H1 (cell line): ENCODE results near the gene SYP. TPM values are rescaled to one million over a fixed set of nuclear protein-coding genes. Genes with fewer than 3 reads are reported as not detected.

Source experiments
- CTCF ChIA-PET: fragments of 300-600 bp; sonication (Branson Sonifier 250); formaldehyde crosslinking; loops from one replicate; lab custom pipeline; 2021; ENCODE audit not compliant: partially characterized antibody; lab: Charles Lee
- POLR2A ChIA-PET: fragments of 300-600 bp; sonication (Branson Sonifier 250); formaldehyde crosslinking; loops from one replicate; lab custom pipeline; 2021; ENCODE audit warnings: inconsistent platforms; ENCODE audit not compliant: partially characterized antibody; lab: Charles Lee
- DNase-seq, 2 experiments: peaks; one replicate each; pipeline versions ENCODE4 v3.0.0 to v3.0.0-alpha.2; 2010 to 2022; ENCODE audit warnings: low spot score in 2 of 2, low read depth in 1 of 2, mixed read lengths in 1 of 2
- FAIRE-seq: peaks from 2 replicates; lab custom pipeline; 2011; peaks lifted over from hg19 to GRCh38; lab: Jason Lieb, UNC
- H2AFZ ChIP-seq: 2 replicates; pipeline ENCODE4 v1.8.1; 2012; ENCODE audit warnings: low read length, inconsistent platforms
- H2AK5ac ChIP-seq: 2 replicates; pipeline ENCODE4 v1.6.1; 2013; ENCODE audit warnings: low read depth, low read length
- H2BK120ac ChIP-seq: replicated peaks from 2 replicates; pipeline ENCODE3; 2013; ENCODE audit warnings: low read depth, low read length, inconsistent platforms
- H2BK12ac ChIP-seq: 2 replicates; pipeline ENCODE4 v1.6.1; 2013; ENCODE audit warnings: low read depth, low read length
- H2BK15ac ChIP-seq: 2 replicates; pipeline ENCODE4 v1.6.1; 2013; ENCODE audit warnings: low read length
- H2BK20ac ChIP-seq: 2 replicates; pipeline ENCODE4 v1.6.1; 2013; ENCODE audit warnings: low read length
- H2BK5ac ChIP-seq: 2 replicates; pipeline ENCODE4 v1.6.1; 2013; ENCODE audit warnings: low read depth, low read length
- H3K14ac ChIP-seq: 2 replicates; pipeline ENCODE4 v1.6.1; 2013; ENCODE audit warnings: inconsistent platforms; ENCODE audit not compliant: insufficient read length
- H3K18ac ChIP-seq: 2 replicates; pipeline ENCODE4 v1.6.1; 2013; ENCODE audit warnings: low read length; ENCODE audit errors: extremely low read depth
- H3K23ac ChIP-seq: 2 replicates; pipeline ENCODE4 v1.6.1; 2013; ENCODE audit warnings: inconsistent platforms; ENCODE audit not compliant: insufficient read length
- H3K23me2 ChIP-seq: 2 replicates; pipeline ENCODE4 v1.6.1; 2013; ENCODE audit warnings: low read depth, low read length
- H3K27ac ChIP-seq: 2 replicates; pipeline ENCODE4 v1.6.1; 2011; ENCODE audit warnings: low read depth, low read length, inconsistent platforms
- H3K27me3 ChIP-seq, 4 experiments: replicated peaks in 1 of 4; 1 replicate in 1 of 4; 2 replicates in 3 of 4; pipeline versions ENCODE4 v1.6.1 to v1.8.1; 2011 to 2013; ENCODE audit warnings: low read length in 3 of 4, mild to moderate bottlenecking in 3 of 4, inconsistent platforms in 2 of 4, mixed read lengths in 2 of 4, moderate library complexity in 1 of 4; ENCODE audit not compliant: control insufficient read depth in 3 of 4, insufficient read depth in 3 of 4; ENCODE audit errors: extremely low read depth in 1 of 4
- H3K36me3 ChIP-seq, 4 experiments: 2 replicates each; pipeline versions ENCODE4 v1.6.1 to v1.8.1; 2011 to 2013; ENCODE audit warnings: mild to moderate bottlenecking in 4 of 4, low read length in 3 of 4, moderate library complexity in 2 of 4, control low read depth in 1 of 4, inconsistent platforms in 1 of 4; ENCODE audit not compliant: insufficient read depth in 4 of 4, control insufficient read depth in 2 of 4
- H3K4ac ChIP-seq: replicated peaks from 2 replicates; pipeline ENCODE3; 2013; ENCODE audit warnings: low read length, low read depth, mixed read lengths, inconsistent platforms; ENCODE audit not compliant: insufficient read length
- H3K4me1 ChIP-seq, 4 experiments: replicated peaks in 1 of 4; 1 replicate in 1 of 4; 2 replicates in 3 of 4; pipeline versions ENCODE4 v1.6.1 to v1.8.1; 2011 to 2013; ENCODE audit warnings: low read length in 3 of 4, inconsistent platforms in 2 of 4, mixed read lengths in 1 of 4; ENCODE audit not compliant: insufficient read depth in 4 of 4, control insufficient read depth in 3 of 4
- H3K4me2 ChIP-seq, 2 experiments: 2 replicates each; pipeline versions ENCODE4 v1.6.1 to v1.8.1; 2011 to 2013; ENCODE audit warnings: low read depth in 2 of 2, low read length in 2 of 2, control low read depth in 1 of 2, inconsistent platforms in 1 of 2, mild to moderate bottlenecking in 1 of 2; ENCODE audit not compliant: insufficient read depth in 1 of 2
- H3K4me3 ChIP-seq, 4 experiments: fragments of 200-600, 300-600 bp in 1 of 4; sonication (generic), shearing (Covaris generic), sonication (Bioruptor Twin) in 1 of 4; 2 replicates each; pipeline versions ENCODE4 v1.5.1 to v1.8.1; 2011 to 2016; ENCODE audit warnings: low read length in 4 of 4, low read depth in 3 of 4, control low read depth in 2 of 4, inconsistent platforms in 2 of 4, mild to moderate bottlenecking in 2 of 4, mixed read lengths in 1 of 4, moderate library complexity in 1 of 4; ENCODE audit not compliant: insufficient read depth in 2 of 4; ENCODE audit errors: extremely low read depth in 1 of 4
- H3K56ac ChIP-seq: replicated peaks from 2 replicates; pipeline ENCODE3; 2013; ENCODE audit warnings: low read depth, mild to moderate bottlenecking, mixed read lengths, low read length, inconsistent platforms; ENCODE audit not compliant: insufficient read length
- H3K79me1 ChIP-seq: 2 replicates; pipeline ENCODE4 v1.6.1; 2013; ENCODE audit warnings: low read depth, low read length, control low read depth
- H3K79me2 ChIP-seq, 2 experiments: 2 replicates each; pipeline versions ENCODE4 v1.6.1 to v1.8.1; 2012 to 2013; ENCODE audit warnings: low read length in 2 of 2, mild to moderate bottlenecking in 2 of 2, inconsistent platforms in 1 of 2; ENCODE audit not compliant: insufficient read depth in 2 of 2, control insufficient read depth in 1 of 2
- H3K9ac ChIP-seq, 4 experiments: replicated peaks in 1 of 4; 1 replicate in 1 of 4; 2 replicates in 3 of 4; pipeline versions ENCODE4 v1.6.1 to v1.8.1; 2011 to 2013; ENCODE audit warnings: low read depth in 3 of 4, low read length in 3 of 4, control low read depth in 2 of 4, mild to moderate bottlenecking in 2 of 4, moderate library complexity in 2 of 4, inconsistent platforms in 1 of 4; ENCODE audit errors: extremely low read depth in 1 of 4
- H3K9me3 ChIP-seq, 2 experiments: 2 replicates each; pipeline versions ENCODE4 v1.6.1 to v1.8.1; 2012 to 2013; ENCODE audit warnings: mild to moderate bottlenecking in 2 of 2, moderate library complexity in 2 of 2, control low read depth in 1 of 2, inconsistent platforms in 1 of 2, low read depth in 1 of 2, low read length in 1 of 2, mixed read lengths in 1 of 2; ENCODE audit not compliant: insufficient read depth in 2 of 2
- H4K20me1 ChIP-seq, 2 experiments: replicated peaks in 1 of 2; 2 replicates each; pipeline versions ENCODE3 to v1.8.1; 2011 to 2013; ENCODE audit warnings: inconsistent platforms in 2 of 2, low read length in 2 of 2, mild to moderate bottlenecking in 1 of 2; ENCODE audit not compliant: insufficient read depth in 2 of 2, control insufficient read depth in 1 of 2
- H4K5ac ChIP-seq: 2 replicates; pipeline ENCODE4 v1.6.1; 2013; ENCODE audit warnings: low read length, low read depth, mixed read lengths, inconsistent platforms; ENCODE audit not compliant: insufficient read length
- H4K8ac ChIP-seq: 2 replicates; pipeline ENCODE4 v1.8.0; 2013; ENCODE audit warnings: mild to moderate bottlenecking, moderate library complexity, low read length, inconsistent platforms; ENCODE audit not compliant: insufficient read depth; ENCODE audit errors: extremely low read depth
- H4K91ac ChIP-seq: replicated peaks from 2 replicates; pipeline ENCODE3; 2013; ENCODE audit warnings: low read length, mixed read lengths, inconsistent platforms; ENCODE audit not compliant: insufficient read length
- BCL11A ChIP-seq, 2 experiments: IDR thresholded peaks; one replicate each; pipeline ENCODE4 v1.6.1; 2011; ENCODE audit warnings: low read depth in 2 of 2, low read length in 2 of 2, mild to moderate bottlenecking in 2 of 2
- CBX5 ChIP-seq: fragments of 300-800, 300-1000 bp; sonication (generic); IDR thresholded peaks from 2 replicates; pipeline ENCODE4 v1.7.1; 2016; ENCODE audit warnings: antibody characterized with exemption, low read length, low read depth
- CREB1 ChIP-seq: IDR thresholded peaks from 2 replicates; pipeline ENCODE4 v1.6.1; 2012; ENCODE audit warnings: inconsistent platforms
- CTBP2 ChIP-seq: IDR thresholded peaks from 2 replicates; pipeline ENCODE4 v1.7.0; 2011; ENCODE audit warnings: borderline replicate concordance, mild to moderate bottlenecking, moderate library complexity, mixed read lengths, low read length; ENCODE audit not compliant: insufficient read depth, insufficient read length
- GABPA ChIP-seq: IDR thresholded peaks from 2 replicates; pipeline ENCODE4 v1.6.1; 2011; ENCODE audit warnings: mild to moderate bottlenecking, low read length, moderate library complexity, borderline replicate concordance; ENCODE audit not compliant: insufficient read depth
- HDAC6 ChIP-seq: IDR thresholded peaks from one replicate; pipeline ENCODE4 v1.7.1; 2012; ENCODE audit warnings: low read depth, mild to moderate bottlenecking, inconsistent platforms, low read length, moderate library complexity
- KDM4A ChIP-seq: IDR thresholded peaks from one replicate; pipeline ENCODE4 v1.7.1; 2012; ENCODE audit warnings: low read depth, mild to moderate bottlenecking, moderate library complexity, low read length, inconsistent platforms; ENCODE audit not compliant: severe bottlenecking
- KDM5A ChIP-seq: fragments of 200-600 bp; IDR thresholded peaks from 2 replicates; pipeline ENCODE4 v1.7.1; 2012; ENCODE audit warnings: mild to moderate bottlenecking, low read length, inconsistent platforms, mixed read lengths
- POLR2A ChIP-seq, 2 experiments: IDR thresholded peaks; 1 replicate in 1 of 2; 2 replicates in 1 of 2; pipeline ENCODE4 v1.6.1; 2011; ENCODE audit warnings: low read depth in 2 of 2, low read length in 2 of 2, mild to moderate bottlenecking in 2 of 2; ENCODE audit errors: control extremely low read depth in 1 of 2
- SP4 ChIP-seq: IDR thresholded peaks from 2 replicates; pipeline ENCODE4 v1.6.1; 2012; ENCODE audit warnings: low read length, inconsistent platforms
- SRF ChIP-seq: IDR thresholded peaks from 2 replicates; pipeline ENCODE4 v1.6.1; 2011; ENCODE audit warnings: mild to moderate bottlenecking, low read depth, low read length, moderate library complexity
- TBP ChIP-seq: IDR thresholded peaks from 2 replicates; pipeline ENCODE4 v1.6.1; 2011; ENCODE audit warnings: low read depth, low read length, improper control_type of control experiment
- ZNF274 ChIP-seq: IDR thresholded peaks from 2 replicates; pipeline ENCODE4 v1.7.0; 2012; ENCODE audit warnings: low read length, borderline replicate concordance; ENCODE audit errors: extremely low read depth
- WGBS, 2 experiments: shearing (Covaris generic) in 1 of 2; methylation state at CpG; one replicate each; pipeline versions ENCODE4 v1.1.6 to v1.1.7; 2013 to 2015; ENCODE audit warnings: low lambda C conversion rate in 2 of 2, mixed read lengths in 2 of 2, inconsistent platforms in 1 of 2, low coverage in 1 of 2, missing lambda C conversion rate in 1 of 2; ENCODE audit not compliant: insufficient replicate concordance in 2 of 2, insufficient coverage in 1 of 2, insufficient read length in 1 of 2; ENCODE audit errors: extremely low coverage in 1 of 2, missing lambda C conversion rate in 1 of 2; 5-methylcytosine and 5-hydroxymethylcytosine counted together
- polyA plus RNA-seq, 7 experiments: library from polyadenylated mRNA; depleted of rRNA in 3 of 7; stranded (reverse) in 5 of 7; unstranded in 2 of 7; fragments of >200 nt in 5 of 7; fragments of 200-250 nt in 2 of 7; gene quantifications; 1 replicate in 5 of 7; 2 replicates in 1 of 7; 4 replicates in 1 of 7; pipeline versions ENCODE4 v1.2.1 to v1.2.3, GENCODE V29; 2011 to 2013; ENCODE audit warnings: missing spikeins in 2 of 7, mixed read lengths in 2 of 7
- total RNA-seq: library from RNA; stranded (reverse); fragmentation: NEBNext Ultra II Directional; extraction: Animal tissue kit (Norgen Biotek cat#: 25700); gene quantifications from 2 replicates; pipeline ENCODE4 v1.2.1, GENCODE V29; 2021

SYP gene
- total and polyA plus RNA-seq, 2 of the 8 experiments (the other 6 are each of a cell fraction or from before 2014, with no cell fraction given): 4.3 to 10.8 TPM

DNA sequence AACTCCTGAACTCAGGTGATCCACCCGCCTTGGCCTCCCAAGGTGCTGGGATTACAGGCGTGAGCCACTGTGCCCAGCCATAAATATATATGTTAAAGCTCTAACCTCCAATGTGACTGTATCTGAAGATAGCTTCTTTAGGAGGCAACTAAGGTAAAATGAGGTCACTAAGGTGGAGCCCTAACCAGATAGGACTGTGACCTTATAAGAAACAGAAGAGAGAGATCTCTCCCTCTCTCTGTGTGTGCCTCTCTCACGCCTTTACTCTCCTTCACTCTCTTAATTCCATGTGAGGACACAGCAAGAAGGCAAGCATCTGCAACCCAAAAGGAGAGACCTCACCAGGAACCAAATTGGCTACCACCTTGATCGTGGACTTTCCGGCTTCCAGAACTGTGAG is 38.4 kb downstream of the SYP start:
- DNase-seq (no peak), FAIRE-seq (no peak)
- H3K18ac ChIP-seq: no peak overlapping the region
- no peak overlapping the region for H2AK5ac ChIP-seq
- 80% methylated on average over 3 of the region's 5 CpGs; no CpG with 5 or more reads in 1 of the 2 experiments for WGBS, 2 experiments
- H3K4me3 ChIP-seq: no peak overlapping the region
- no peak overlapping the region for H3K4me2 ChIP-seq
- no peak overlapping the region for H3K4ac ChIP-seq
- H3K23ac ChIP-seq: no peak overlapping the region
- H3K4me1 ChIP-seq: peaks cover 0 to 4% (median under 1%) of the 10 kb centered on the region in 4 experiments; a peak in 2 of 7 replicates
- H2BK12ac ChIP-seq: no peak overlapping the region
- POLR2A ChIA-PET: no interaction called here
- no peak overlapping the region for H2AFZ ChIP-seq
- no peak overlapping the region for H4K91ac ChIP-seq
- no peaks in the 10 kb centered on the region for H3K79me1 ChIP-seq
- H3K56ac ChIP-seq: no peak overlapping the region
- CTCF ChIA-PET: interaction anchor here (0.6 to 1.6 kb wide), 2 partner anchors 19 to 29 kb away, joined by 3 to 5 read pairs; no protein-coding TSS in a partner anchor
- no peak overlapping the region for H4K5ac ChIP-seq
- H3K27me3 ChIP-seq: peaks cover 1 to 11% (median 8%) of the 10 kb centered on the region in 4 experiments; a peak in 6 of 7 replicates
- H2BK120ac ChIP-seq: no peak overlapping the region
- H2BK20ac ChIP-seq: no peak overlapping the region
- no peaks in the 10 kb centered on the region for H3K36me3 ChIP-seq
- no peaks in the 10 kb centered on the region for H4K20me1 ChIP-seq
- H2BK15ac ChIP-seq: no peak overlapping the region
- H3K23me2 ChIP-seq: peaks cover 4% of the 10 kb centered on the region; the same call in 1 of the 2 replicates
- H3K79me2 ChIP-seq: no peaks in the 10 kb centered on the region
- no peaks in the 10 kb centered on the region for H3K9me3 ChIP-seq
- no peak overlapping the region for H3K14ac ChIP-seq
- H3K9ac ChIP-seq: no peak overlapping the region
- H4K8ac ChIP-seq: no peak overlapping the region
- no peak overlapping the region for H2BK5ac ChIP-seq
- no peak overlapping the region for H3K27ac ChIP-seq
- TF ChIP-seq HDAC6 (no peak), TBP (no peak), GABPA (no peak), POLR2A (IDR thresholded peaks at IDR 0.05; ENCODE audit: control extremely low read depth in 1 of 2, low read depth in 2 of 2, low read length in 2 of 2) (no peak), BCL11A (IDR thresholded peaks at IDR 0.05; ENCODE audit: low read depth in 2 of 2, low read length in 2 of 2) (no peak), CBX5 (no peak), ZNF274 (no peak), SRF (no peak), CREB1 (no peak), KDM5A (no peak), CTBP2 (no peak), SP4 (no peak), KDM4A (no peak)
